Measurements from ENCODE around the gene EMSY.
"Not testable (repeated sequence)": the region's sequence is repeated elsewhere in the genome, so short reads cannot be mapped to it uniquely, and the experiment has no call there.

EMSY gene

GRCh38 chr11:76592961-76593360 is 148.1 kb downstream of the EMSY start:
- TF ChIP-seq CTCF (IDR thresholded peaks at IDR 0.05; ENCODE audit: borderline replicate concordance, insufficient read depth, low read depth, low read length): no peak
- no peak overlapping the region for H3K4me3 ChIP-seq (ENCODE audit: low read depth, low read length)

GRCh38 chr11:76595091-76595490 is 150.3 kb downstream of the EMSY start:
- not testable (repeated sequence) for H3K4me3 ChIP-seq (ENCODE audit: low read depth, low read length)

GRCh38 chr11:76596652-76597051 is 151.8 kb downstream of the EMSY start:
- no peak for TF ChIP-seq CTCF (IDR thresholded peaks at IDR 0.05; ENCODE audit: borderline replicate concordance, insufficient read depth, low read depth, low read length)

GRCh38 chr11:76597533-76598425 is 153.0 kb downstream of the EMSY start:
- H3K4me3 ChIP-seq (ENCODE audit: low read depth, low read length): no peak overlapping the region
- TF ChIP-seq CTCF (IDR thresholded peaks at IDR 0.05; ENCODE audit: borderline replicate concordance, insufficient read depth, low read depth, low read length): no peak

More at GRCh38 chr11:76596652-76597051, 151.8 kb downstream of the EMSY start:
- H3K4me3 ChIP-seq (ENCODE audit: low read depth, low read length): no peak overlapping the region

GRCh38 chr11:76598426-76598839 is 153.6 kb downstream of the EMSY start:
- TF ChIP-seq CTCF (IDR thresholded peaks at IDR 0.05; ENCODE audit: borderline replicate concordance, insufficient read depth, low read depth, low read length): peak; percentile 75
- no peak overlapping the region for H3K4me3 ChIP-seq (ENCODE audit: low read depth, low read length)

- H3K4me3 ChIP-seq (ENCODE audit: low read depth, low read length): no peak overlapping the region
- no peak for TF ChIP-seq CTCF (IDR thresholded peaks at IDR 0.05; ENCODE audit: borderline replicate concordance, insufficient read depth, low read depth, low read length)
Observed at GRCh38 chr11:76599041-76600013, 154.5 kb downstream of the EMSY start.

- H3K4me3 ChIP-seq (ENCODE audit: low read depth, low read length): no peak overlapping the region
- TF ChIP-seq CTCF (IDR thresholded peaks at IDR 0.05; ENCODE audit: borderline replicate concordance, insufficient read depth, low read depth, low read length): no peak
Observed at GRCh38 chr11:76600124-76600655, 155.4 kb downstream of the EMSY start.

Measured in GM12875 (cell line).